HG03378 (cell line): Measurements from ENCODE around the gene GALNT6.

ENCODE experiments used
- ATAC-seq: cut with Tn5 transposase; IDR thresholded peaks from one replicate; pipeline ENCODE4 v1.9.1; 2021; ENCODE audit warnings: mild to moderate bottlenecking, moderate library complexity; ENCODE audit not compliant: unreplicated experiment

GALNT6 gene, protein sequence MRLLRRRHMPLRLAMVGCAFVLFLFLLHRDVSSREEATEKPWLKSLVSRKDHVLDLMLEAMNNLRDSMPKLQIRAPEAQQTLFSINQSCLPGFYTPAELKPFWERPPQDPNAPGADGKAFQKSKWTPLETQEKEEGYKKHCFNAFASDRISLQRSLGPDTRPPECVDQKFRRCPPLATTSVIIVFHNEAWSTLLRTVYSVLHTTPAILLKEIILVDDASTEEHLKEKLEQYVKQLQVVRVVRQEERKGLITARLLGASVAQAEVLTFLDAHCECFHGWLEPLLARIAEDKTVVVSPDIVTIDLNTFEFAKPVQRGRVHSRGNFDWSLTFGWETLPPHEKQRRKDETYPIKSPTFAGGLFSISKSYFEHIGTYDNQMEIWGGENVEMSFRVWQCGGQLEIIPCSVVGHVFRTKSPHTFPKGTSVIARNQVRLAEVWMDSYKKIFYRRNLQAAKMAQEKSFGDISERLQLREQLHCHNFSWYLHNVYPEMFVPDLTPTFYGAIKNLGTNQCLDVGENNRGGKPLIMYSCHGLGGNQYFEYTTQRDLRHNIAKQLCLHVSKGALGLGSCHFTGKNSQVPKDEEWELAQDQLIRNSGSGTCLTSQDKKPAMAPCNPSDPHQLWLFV

DNA sequence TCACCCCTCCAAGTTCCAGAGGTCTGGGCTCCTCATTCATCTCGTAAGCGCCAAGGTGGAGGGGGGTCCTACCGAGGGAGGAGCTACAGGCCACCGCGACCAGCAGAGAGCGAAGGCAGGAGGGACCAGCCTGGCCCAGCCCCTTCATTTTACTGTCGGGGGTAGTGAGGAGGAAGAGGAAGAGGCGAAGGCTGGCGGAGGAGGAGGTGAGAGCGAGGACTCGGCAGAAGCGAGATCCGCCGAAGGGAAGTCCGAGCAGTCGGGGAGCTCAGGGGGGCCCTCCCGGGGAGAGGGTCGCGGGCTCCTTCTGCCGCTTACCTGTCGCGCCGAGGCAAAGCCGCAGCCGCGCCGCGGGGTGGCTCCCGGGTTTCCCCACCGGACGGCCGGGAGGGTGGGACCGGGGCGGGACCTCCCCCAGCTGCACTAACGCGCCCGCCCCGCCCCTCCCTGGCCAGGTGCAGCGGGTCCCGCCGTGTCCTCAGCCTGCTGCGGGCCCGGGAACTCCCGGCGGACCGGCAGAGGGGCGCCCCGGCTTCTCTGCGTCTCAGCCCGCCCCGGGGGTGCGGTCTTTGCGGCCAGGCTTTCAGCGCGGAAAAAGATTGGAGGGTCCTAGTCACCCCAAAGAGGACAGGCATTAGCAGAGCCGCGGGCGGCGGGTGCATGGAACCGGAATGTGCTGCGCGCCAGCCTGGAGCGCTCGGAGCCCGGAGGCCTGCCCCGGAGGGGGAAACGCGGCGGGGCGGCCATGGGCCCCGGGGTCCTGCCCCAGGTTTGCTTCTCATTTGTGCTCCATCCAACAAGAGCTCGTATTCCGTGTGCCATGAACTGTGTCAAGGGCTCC is at the start of gene GALNT6:
Gene GALNT6, minus strand, starts transcription at position 124 of the 841 bp plus-strand sequence. CDS start 11,625 bp downstream, outside the sequence.
- no peak for ATAC-seq

DNA sequence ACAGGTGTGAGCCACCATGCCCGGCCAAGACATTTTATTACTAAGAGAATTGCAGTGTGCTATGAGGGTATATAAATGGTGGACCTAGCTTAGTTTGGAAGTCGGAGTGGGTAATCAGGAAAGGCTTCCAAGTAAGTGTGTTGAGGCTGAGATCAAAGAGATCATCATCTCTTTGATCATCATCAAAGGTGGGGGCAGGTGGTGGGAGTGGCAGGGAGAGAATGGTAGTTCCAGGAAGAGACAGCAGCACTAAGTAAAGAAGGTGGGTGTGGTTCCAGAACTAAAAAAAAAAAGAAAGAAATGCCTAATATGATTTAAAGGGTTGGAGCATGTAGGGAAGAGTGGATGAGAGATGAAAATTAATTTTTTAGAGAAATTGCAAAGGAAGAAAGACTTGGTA is 48.1 kb upstream of the GALNT6 start:
- ATAC-seq = no peak

DNA sequence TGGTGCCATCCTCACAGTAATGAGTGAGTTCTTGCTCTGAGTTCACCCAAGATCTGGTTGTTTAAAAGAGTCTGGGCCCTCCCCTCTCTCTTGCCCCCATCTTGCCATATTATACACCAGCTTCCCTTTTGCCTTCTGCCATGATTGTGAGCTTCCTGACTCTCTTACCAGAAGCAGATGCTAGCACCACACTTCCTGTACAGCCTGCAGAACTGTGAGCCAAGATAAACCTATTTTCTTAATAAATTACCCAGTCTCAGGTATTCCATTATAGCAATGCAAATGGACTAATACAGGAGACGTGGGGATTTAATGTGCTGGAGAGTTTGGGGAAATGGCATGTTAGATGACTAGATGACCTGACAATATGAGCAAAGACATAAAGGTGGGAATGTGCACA is 46.2 kb upstream of the GALNT6 start:
- ATAC-seq = no peak

DNA sequence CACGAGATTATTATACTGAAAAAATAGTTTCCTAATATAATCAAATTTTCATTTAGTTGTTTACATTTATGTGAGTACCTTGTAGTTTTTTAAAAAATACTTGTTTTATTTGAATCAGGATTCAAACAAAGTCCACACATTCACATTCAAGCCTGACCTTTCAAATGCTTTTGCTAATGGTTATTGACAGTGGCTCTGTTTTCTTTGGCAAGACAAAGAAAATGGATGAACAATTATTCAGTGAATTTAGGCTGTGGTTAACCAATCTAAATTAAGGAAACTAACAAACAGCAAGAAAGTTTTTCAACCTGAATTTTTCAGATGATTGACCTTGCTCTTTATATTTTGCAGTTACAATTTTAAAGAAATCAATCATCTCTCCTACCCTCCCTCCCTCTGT is 43.1 kb upstream of the GALNT6 start:
- no peak for ATAC-seq

DNA sequence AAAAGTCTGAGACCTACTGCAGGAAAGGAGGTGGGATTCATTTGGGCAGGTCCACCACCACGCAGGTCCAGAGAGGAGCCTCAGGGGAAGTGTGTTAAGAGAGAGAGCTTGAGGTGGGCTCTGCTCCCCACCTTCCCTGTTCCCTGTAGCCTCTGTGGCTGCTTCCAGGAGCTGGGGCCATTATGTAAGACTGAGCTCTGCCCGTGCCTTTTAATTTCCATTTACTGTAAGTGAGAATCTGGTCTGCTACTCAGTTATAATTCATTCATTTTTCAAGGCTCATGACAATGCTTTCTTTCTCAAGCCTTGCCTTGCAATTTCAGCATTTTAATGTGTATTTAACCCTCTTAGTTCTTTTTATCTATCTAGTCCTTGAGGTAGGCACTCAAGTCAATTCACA is 41.7 kb upstream of the GALNT6 start:
- no peak for ATAC-seq

DNA sequence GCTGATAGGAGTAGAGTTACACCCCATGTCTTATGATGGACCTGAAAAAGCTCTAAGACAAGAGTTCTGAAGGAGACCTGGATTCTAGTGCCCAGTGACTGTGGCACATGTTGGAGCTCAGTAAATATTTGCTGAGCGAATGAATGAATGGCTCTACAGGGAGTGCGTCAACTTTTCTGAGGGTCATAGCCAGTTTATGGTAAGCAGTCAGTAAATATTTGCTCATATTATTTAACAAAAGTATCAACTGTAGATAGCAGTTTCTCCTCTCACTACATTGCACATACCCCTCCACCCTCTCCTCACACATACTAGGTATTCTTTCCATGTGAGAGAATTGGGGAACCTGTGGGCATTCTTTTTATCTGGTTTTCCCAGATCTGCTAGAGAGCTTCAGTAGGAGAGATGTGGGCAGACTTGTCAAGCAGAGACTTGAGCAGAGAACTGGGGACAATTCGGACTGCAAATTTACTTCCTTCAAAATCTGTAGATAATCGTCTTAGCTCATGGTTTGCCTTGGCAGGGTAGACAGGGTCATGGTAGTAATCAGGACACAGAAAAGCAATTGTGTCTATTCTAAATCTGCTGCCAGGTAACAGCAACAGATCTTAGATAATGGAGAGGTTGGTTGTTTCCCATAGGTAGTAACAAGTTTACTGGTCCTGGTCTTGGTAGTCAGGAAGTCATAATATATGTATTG is 39.1 kb upstream of the GALNT6 start:
- ATAC-seq = no peak

DNA sequence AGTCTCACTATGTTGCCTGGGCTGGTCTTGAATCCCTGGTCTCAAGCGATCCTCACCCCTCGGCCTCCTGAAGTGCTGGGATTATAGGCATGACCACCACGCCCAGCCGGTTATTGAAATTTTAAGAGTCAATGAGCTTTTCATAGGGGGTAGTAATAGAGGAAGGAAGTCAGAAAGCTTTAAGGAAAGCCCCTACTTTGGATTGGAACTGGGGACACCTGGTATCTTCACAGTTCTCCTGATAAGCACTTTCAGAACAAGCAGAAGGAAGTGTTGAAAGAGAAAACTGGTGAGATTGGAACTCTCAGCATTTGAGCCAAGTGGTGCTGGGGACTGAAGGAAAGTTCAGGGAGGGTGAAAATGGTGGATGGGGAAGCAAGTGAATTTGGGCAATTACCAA is 38.5 kb upstream of the GALNT6 start:
- no peak for ATAC-seq

DNA sequence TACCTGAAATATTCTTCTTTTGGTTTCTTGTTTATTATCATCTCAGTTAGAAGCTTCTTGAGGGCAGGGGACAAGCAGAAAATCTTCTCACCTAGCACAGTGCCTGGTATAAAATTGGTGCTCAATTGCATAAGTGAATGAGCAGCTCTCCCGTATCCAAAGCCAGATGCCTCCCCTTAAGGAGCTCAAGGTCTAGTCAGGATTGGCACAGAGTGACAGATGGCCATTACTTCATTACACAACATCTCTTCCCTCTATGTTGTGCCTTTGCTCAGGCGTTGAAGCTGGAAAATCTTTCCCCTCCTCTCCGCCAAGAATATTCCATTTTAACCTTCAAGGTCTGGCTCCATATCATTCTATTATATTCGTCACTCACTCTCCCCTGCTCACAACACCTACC is 37.0 kb upstream of the GALNT6 start:
- no peak for ATAC-seq

DNA sequence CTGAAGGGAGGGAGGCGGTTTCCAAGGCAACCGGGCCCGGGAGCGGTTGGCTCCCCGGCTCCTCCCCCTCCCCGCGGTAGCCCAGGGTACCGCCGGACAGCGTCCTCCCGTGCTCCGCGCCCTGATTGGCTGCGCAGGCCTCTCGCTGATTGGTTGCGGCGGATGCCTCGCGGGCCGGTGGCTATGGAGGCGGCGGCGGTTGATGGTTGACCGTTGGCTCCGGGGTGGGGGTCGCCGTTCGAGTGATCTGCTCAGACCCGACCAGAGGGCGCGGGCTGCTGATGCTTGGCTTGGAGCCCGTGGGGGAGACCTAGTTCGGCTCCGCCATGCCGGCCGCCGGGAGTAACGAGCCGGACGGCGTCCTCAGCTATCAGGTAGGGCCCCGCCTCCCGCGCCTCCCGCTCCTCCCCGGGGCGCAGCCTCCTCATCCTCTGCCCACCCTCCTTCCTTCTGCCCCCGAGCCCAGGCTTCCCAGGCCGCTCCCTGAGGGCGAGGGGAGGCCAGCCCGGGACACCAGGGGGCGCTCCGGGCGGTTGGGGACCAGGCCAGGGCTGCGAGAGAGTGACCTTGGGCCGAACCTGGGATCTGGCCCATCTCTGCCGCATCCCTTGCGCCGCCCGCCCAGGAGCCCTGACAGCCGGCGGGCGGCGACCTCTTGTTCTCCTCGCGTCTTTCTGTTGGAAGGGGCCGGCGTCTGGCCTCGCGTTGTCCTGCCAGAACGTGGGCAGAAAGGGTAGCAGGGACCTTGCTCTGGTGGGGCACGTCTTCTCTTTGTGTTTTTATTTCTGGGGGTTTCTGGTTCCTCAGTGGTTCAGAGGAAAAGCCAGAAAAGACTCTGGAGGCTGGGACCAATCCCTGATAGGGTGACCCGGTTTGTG is 33.7 kb upstream of the GALNT6 start, which contains the start of gene SLC4A8:
Gene SLC4A8, plus strand, starts transcription at position 170 of the 878 bp plus-strand sequence. Its CDS starts 157 bp downstream, at position 327.
- ATAC-seq = peak; percentile 76

DNA sequence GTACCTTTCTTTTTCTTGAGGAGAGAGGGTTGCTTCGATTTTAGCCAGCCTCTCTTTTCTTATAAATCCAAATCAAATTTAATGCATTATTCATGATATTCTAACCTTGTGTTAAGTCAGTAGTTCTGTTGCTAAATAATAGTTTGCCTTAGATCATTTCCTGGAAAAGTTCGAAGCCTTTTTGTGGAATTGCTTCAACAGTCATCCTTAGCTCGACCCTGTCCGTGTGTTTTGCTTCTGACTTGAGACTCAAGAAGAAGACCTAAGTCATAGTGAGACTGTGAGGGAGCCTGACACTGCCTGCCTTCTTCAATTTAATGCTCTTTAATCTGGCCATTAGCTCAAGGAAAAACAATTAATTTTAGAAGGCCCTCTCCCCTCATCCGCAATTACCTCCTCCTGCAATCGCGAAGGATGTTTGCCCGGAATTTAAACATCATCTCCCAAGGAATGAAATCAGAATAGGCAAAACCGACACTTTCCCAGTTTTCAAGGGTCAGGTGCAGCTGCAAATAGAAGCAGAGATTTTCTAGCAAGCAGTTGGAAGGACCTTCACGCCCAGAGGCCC is 33.0 kb upstream of the GALNT6 start:
- ATAC-seq = no peak

DNA sequence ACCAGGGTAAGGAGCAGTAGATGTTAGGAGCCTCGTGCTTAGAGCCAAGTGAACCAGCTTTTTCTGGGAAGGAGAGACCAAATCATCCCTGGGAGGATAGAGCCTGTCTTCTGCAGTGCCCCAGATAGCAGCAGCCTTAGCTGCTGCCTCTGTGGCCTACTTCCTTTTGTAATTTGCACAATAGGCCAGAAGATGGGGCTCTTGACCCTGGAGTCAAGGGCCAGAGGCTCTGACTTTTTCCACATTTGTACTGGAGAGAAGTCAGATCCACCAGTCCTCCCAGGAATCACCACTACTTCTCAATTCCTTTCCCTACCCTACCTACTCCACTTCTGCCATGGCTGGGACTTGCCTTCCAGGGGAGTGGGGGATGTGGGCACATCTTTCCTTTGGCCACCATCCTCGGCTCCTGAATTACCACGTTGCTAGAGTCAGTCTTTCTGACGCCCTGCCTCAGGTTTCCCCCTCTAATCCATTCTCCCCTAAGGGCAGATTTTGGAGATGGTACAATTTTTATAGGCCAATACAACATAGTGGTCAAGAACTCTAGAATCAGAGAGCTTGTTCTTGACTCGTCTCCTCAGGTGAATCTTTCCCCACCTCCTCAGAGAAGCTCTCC is 30.2 kb upstream of the GALNT6 start:
- ATAC-seq = no peak

DNA sequence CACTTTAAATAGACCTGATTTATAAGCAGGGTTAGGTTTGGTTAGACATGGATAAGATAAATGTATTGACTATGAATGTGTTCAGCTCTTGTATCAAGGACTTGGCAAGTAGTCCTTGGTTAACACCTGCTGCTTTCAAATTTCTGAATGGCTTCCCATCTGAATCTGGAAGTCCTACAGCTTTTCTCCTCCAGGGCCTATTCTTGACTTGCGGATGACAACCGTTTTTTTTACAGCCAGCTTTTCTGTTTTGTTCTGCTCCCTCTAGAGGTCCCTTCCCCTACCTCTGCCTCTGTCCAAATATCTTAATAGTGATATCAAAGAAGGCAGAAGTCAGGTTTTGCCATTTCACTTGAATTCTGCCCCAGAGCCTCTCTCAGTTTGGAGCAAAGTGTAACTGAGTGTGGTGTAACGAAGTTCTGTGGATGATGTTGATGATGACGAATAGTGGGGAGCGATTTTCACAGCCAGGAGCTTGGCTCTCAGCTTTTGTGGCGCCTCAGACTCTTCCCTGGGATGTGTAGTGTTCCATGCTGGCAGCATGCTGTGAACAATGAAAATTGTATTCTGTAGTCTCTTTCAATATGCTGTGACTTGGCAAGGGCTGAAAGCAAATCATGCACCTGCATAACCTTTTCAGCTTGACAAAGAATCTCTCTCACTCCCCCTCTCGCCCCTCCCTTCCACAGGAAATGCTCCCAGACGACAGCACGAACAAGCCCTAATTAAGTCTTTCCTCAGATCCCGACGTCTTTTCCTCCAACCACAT is 28.4 kb upstream of the GALNT6 start:
- ATAC-seq = no peak

DNA sequence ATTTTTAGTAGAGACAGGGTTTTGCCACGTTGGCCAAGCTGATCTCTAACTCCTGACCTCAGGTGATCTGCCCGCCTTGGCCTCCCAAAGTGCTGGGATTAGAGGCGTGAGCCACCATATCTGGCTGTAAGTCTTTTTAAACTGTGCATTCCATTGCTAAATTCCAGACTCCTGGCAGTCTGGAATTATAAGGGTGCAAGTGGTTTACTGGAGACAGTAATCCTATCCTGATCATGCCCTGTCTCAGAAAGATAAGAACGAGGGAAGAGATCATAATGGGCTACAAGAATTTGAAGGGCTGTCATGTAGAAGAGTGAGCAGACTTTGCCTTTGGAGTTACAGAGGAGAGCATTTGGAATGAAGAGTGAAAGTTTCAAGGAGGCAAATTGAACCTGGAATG is 26.6 kb upstream of the GALNT6 start:
- no peak for ATAC-seq

DNA sequence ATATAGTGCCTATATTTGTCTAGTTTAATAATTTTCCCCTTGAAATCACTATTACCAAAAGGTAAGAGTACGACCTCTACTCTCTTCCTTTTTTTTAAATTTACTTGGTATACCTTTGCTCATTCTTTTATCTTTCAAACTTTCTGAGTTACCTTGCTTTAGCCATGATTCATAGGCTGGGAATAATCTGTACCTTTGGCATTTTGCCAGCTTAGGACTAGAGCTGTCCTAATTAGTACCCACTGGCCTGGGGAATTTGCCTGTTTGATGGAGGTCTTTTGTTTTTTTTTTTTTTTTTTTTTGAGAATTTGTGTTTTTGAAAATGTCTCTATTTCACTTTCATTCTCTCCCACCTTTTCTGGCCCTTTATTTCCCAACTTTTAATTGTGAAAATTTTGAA is 24.7 kb upstream of the GALNT6 start:
- no peak for ATAC-seq

DNA sequence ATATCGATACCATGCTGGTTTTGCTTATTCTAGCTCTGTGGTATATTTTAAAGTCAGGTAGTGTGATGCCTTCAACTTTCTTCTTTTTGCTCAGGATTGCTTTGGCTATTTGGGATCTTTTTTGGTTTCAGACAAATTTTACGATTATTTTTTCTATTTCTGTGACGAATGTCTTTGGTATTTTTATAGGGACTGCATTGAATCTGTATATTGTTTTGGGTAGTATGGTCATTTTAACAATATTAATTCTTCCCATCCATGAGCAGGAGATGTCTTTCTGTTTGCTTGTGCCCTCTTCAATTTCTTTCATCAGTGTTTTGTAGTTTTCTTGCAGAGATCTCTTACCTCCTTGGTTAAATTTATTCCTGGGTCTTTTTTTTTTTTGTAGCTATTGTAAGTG is 22.6 kb upstream of the GALNT6 start:
- no peak for ATAC-seq

DNA sequence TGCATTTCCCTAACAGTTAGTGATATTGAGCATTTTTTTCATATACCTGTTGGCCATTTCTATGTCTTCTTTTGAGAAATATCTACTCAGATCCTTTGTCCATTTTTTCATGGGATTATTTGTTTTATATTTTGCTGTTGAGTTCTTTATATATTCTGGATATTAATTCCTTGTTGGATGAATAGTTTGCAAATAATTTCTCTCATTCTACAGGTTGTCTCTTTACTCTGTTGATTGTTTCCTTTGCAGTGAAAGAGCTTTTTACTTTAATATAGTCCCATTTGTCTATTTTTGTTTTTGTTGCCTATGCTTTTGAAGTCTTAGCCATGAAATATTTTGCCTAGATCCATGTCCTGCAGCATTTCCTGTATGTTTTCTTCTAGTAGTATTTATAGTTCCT is 21.9 kb upstream of the GALNT6 start:
- no peak for ATAC-seq

DNA sequence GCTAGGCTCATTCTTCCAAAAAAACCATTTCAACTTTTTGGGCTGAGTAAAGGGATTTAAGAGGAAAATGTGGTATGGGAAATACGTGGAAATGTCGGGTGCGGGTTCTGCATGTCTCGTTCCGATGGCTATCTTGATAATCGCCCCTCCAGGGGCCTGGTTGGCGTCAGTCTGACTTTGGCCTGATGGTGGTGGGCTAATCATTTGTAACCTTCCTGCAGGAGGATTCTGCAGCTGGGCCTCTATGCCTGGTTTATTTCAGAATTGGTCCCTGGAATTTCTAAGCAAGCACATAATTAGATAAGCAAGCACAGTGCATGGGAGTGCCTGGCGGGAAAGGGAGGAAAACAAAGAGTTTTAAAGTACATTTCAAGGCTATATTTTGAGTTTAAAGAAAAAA is 18.6 kb upstream of the GALNT6 start:
- ATAC-seq = no peak

DNA sequence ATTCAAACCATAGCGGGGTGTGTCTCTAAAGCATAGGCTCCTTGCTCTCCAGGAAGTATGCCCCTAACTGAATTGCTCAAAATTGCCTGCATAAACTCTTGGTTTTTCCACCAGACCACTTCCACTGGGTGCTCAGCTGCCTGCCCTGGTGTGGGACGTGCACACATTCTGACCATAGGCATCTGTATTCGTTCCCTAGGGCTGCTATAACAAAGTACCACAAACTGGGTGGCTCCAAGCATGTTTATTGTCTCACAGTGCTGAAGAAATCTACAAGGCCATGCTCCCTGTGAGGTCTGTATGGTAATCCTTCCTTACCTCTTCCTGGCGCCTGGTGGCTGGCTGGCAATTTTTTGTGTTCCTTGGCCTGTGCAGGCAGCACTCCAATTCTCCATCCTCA is 16.4 kb upstream of the GALNT6 start:
- ATAC-seq = no peak
